GM23248 (cell line): Measurements from ENCODE around the gene ZFAND6.

ENCODE experiments used
- EZH2 ChIP-seq: fragments of 200-600 bp; sonication (generic); IDR thresholded peaks from 2 replicates; pipeline ENCODE4 v1.6.1; 2018; ENCODE audit warnings: antibody characterized with exemption, mild to moderate bottlenecking; ENCODE audit not compliant: insufficient read depth, poor library complexity, severe bottlenecking
- EZH2phosphoT487 ChIP-seq: fragments of 200-600 bp; sonication (generic); IDR thresholded peaks from 2 replicates; pipeline ENCODE4 v1.6.1; 2018; ENCODE audit warnings: antibody characterized with exemption, moderate library complexity, mild to moderate bottlenecking, low read depth; ENCODE audit not compliant: insufficient read depth

GRCh38 chr15:80157215-80157614 lies 97.7 kb downstream of the ZFAND6 start:
- TF ChIP-seq EZH2 (no peak), EZH2phosphoT487 (no peak)
